WI38 (cell line): ENCODE results near the gene NRDC.
"Not testable (repeated sequence)": the region's sequence is repeated elsewhere in the genome, so short reads cannot be mapped to it uniquely, and the experiment has no call there.

Experiments
- H3K4me3 ChIP-seq: 2 replicates; pipeline ENCODE4 v1.5.1; 2011; ENCODE audit warnings: low read depth, mild to moderate bottlenecking, control low read depth, low read length
- TF ChIP-seq, protein P1 (sequence below): IDR thresholded peaks from 2 replicates; pipeline ENCODE4 v1.5.1; 2012; ENCODE audit warnings: low read depth, mild to moderate bottlenecking, control low read depth, low read length

Gene NRDC

GRCh38 chr1:51840743-51841461, 37.6 kb downstream of the NRDC start:
- TF ChIP-seq, protein P1, sequence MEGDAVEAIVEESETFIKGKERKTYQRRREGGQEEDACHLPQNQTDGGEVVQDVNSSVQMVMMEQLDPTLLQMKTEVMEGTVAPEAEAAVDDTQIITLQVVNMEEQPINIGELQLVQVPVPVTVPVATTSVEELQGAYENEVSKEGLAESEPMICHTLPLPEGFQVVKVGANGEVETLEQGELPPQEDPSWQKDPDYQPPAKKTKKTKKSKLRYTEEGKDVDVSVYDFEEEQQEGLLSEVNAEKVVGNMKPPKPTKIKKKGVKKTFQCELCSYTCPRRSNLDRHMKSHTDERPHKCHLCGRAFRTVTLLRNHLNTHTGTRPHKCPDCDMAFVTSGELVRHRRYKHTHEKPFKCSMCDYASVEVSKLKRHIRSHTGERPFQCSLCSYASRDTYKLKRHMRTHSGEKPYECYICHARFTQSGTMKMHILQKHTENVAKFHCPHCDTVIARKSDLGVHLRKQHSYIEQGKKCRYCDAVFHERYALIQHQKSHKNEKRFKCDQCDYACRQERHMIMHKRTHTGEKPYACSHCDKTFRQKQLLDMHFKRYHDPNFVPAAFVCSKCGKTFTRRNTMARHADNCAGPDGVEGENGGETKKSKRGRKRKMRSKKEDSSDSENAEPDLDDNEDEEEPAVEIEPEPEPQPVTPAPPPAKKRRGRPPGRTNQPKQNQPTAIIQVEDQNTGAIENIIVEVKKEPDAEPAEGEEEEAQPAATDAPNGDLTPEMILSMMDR, result no peak
- no peak overlapping the region for H3K4me3 ChIP-seq

- TF ChIP-seq, protein P1, result no peak
- no peak overlapping the region for H3K4me3 ChIP-seq
Measured at GRCh38 chr1:51840182-51840581, 38.3 kb downstream of the NRDC start.

GRCh38 chr1:51839094-51839493, 39.4 kb downstream of the NRDC start:
- TF ChIP-seq, protein P1, result no peak
- no peak overlapping the region for H3K4me3 ChIP-seq

GRCh38 chr1:51837243-51837642, 41.3 kb downstream of the NRDC start:
- TF ChIP-seq, protein P1, result no peak
- H3K4me3 ChIP-seq, result no peak overlapping the region

DNA sequence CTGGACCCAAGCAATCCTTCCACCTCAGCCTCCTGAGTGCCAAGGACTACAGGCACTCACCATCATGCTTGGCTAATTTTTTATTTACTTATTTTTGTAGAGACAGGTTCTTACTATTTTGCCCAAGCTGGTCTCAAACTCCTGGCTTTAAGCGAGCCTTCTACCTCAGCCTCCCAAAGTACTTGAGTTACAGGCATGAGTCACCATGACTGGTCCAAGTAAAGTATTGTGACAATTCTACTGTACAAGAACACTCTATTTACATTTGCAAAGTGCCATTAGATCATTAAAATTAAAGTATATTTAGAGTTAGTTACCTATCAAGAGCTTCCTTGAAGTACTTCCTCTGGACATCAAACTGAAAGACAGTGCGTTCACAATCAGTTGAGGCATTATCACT, 44.8 kb downstream of the NRDC start:
- TF ChIP-seq, protein P1, result no peak

GRCh38 chr1:51829058-51829457, 49.5 kb downstream of the NRDC start:
- no peak overlapping the region for H3K4me3 ChIP-seq
- TF ChIP-seq, protein P1, result no peak

More for the DNA sequence above, 44.8 kb downstream of the NRDC start:
- H3K4me3 ChIP-seq, result no peak overlapping the region

DNA sequence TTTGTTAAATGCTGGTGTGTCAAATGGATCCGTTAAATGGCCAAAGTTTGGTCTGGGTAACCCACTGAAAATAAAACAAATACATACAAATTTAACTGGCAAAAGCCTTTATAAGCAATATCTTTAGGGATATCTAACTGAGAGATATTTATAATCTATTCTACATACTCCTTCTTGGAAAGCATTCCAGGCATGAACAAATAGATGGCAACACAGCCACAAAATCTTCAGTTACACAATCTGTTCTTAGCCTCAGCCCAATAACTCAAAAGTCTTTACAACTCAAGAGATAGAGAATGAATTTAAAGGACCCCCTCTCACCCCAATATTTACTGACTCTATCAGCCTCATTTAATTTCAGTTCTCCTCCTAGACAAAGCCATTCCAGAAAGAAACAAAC, 58.7 kb downstream of the NRDC start:
- TF ChIP-seq, protein P1, result no peak
- H3K4me3 ChIP-seq, result no peak overlapping the region

DNA sequence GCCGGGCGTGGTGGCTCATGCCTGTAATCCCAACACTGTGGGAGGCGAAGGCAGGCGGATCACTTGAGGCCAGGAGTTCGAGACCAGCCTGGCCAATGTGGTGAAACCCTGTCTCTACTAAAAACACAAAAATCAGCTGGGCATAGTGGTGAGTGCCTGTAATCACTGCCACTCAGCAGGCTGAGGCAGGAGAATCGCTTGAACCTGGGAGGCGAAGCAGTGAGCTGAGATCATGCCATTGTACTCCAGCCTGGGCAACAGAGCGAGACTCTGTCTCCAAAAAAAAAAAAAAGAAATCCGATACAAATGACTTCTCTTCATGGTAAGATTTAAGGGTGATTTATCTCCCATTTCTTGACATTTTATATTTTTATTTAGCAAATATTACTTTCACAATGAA, 59.5 kb downstream of the NRDC start:
- H3K4me3 ChIP-seq, result not testable (repeated sequence)
